ENCODE measurements around the gene GYPA.
A peak's percentile ranks its signal among the peaks of the same experiment; 100 is the strongest.
"Not testable (repeated sequence)": the region's sequence is repeated elsewhere in the genome, so short reads cannot be mapped to it uniquely, and the experiment has no call there.

The GYPA gene

DNA sequence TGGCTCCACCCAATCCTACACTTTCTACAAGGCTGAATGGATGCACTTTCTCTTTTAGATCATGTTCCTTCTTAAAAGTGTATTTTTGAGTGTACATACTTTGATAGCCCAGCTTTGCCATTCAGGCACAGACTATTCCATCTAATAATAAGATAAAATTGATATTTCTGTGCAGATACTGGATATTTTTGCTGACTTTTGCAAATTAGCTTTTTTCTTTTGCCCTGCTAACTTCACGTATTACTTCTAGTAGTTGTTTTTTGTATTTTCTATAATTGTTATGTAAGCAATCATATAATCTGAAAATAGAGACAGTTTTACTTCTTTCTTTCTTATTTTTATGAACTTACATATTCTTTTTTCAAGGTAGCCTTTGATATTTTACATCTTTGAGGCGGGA lies 13.5 kb upstream of the GYPA start:
- DNase-seq = no peak
- H3K27me3 Mint-ChIP-seq (ENCODE audit: low read depth, poor library complexity) = peaks cover 6% of the 10 kb centered on the region

DNA sequence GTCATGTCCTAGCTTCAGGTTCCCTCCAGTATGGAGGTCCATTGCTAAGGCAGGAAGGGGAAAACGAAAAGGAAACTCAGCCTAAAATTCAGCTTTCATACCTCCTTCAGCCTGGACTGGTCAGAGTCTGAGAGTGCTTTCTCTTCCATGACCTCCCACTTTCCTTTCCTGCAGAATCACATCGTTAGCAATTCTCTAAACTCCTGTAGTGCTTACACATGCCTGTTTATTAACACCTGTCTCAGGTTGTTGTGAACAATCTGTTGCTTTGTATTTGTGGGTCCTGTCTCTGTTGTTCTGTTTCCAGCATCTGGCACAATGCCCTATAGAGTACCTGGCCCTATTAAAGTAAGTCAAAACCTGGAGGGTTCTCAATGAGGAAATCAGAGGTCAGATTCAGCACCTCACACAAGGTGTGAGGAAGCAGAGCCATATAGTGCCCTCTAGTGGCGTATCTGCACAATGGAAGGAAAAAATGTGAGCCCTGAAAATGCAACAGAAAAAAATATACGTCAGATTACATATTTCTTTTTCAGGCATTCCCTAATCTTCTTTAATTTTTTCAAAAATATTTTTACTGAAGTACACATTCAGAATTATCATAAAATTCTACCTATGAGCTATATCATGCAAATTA lies 2.3 kb upstream of the GYPA start:
- TF ChIP-seq CTCF (IDR thresholded peaks at IDR 0.05) = peak; percentile 72
- H3K9me3 Mint-ChIP-seq; H3K27ac Mint-ChIP-seq; H3K4me1 Mint-ChIP-seq; H3K4me3 Mint-ChIP-seq; H3K27me3 Mint-ChIP-seq (ENCODE audit: low read depth, poor library complexity); H3K36me3 Mint-ChIP-seq (ENCODE audit: low read depth): not testable (repeated sequence)
- peak; percentile 23 for DNase-seq

More for the DNA sequence above, 13.5 kb upstream of the GYPA start:
- TF ChIP-seq CTCF (IDR thresholded peaks at IDR 0.05) = no peak
- Mint-ChIP-seq H3K36me3 (ENCODE audit: low read depth) (peaks cover 6% of the 10 kb centered on the region), H3K27ac (no peak overlapping the region), H3K9me3 (peaks cover 68% of the 10 kb centered on the region), H3K4me1 (no peaks in the 10 kb centered on the region), H3K4me3 (no peak overlapping the region)

DNA sequence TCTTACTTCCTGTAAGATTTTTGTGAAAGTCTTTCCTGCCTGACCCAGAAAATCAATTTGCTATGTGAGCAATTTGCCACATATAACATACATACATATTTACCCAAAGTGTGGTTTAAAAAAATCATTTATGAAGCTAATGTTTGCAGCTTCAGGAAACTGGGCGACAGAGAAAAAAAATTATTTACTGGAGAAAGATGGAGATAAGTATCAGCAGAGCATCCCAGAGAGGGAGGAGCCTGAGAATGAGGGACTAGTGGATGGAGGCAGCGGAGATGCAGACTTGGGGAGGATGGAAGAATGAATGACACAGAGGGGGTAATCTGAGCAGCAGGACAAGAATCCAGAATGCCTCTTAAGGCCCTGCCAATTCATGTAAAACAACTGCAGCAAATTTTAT lies 975 bp upstream of the GYPA start:
- H3K27me3 Mint-ChIP-seq (ENCODE audit: low read depth, poor library complexity) = no peaks in the 10 kb centered on the region
- TF ChIP-seq CTCF (IDR thresholded peaks at IDR 0.05) = no peak
- H3K27ac Mint-ChIP-seq = no peak overlapping the region
- no peaks in the 10 kb centered on the region for H3K9me3 Mint-ChIP-seq
- no peaks in the 10 kb centered on the region for H3K4me1 Mint-ChIP-seq
- no peaks in the 10 kb centered on the region for H3K36me3 Mint-ChIP-seq (ENCODE audit: low read depth)
- no peak overlapping the region for H3K4me3 Mint-ChIP-seq
- no peak for DNase-seq

DNA sequence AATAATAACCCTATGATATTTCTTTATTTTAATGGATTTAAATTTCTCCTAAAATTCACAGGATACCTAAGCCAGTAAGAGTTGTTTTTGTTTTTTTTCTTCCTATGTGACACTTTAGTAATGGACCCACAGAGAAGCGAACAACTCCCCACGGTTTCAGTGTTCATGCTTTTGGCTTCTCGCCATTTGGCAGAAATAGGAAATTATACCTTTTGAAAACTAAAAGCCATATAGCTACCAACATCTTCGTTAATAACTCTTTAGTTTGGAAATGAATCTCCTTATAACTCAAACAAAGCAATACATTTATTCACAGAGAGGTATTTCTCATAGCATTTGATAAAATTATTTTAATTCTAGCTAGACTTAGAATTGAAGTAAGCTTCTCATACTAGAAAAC lies 527 bp downstream of the GYPA start:
- not testable (repeated sequence) for H3K9me3 Mint-ChIP-seq; DNase-seq; H3K36me3 Mint-ChIP-seq (ENCODE audit: low read depth); H3K27ac Mint-ChIP-seq; H3K4me3 Mint-ChIP-seq; H3K27me3 Mint-ChIP-seq (ENCODE audit: low read depth, poor library complexity); H3K4me1 Mint-ChIP-seq

- H3K4me1 Mint-ChIP-seq; H3K27me3 Mint-ChIP-seq (ENCODE audit: low read depth, poor library complexity): not testable (repeated sequence)
These were observed 971 bp downstream of the GYPA start for GRCh38 chr4:144139547-144139946.

DNA sequence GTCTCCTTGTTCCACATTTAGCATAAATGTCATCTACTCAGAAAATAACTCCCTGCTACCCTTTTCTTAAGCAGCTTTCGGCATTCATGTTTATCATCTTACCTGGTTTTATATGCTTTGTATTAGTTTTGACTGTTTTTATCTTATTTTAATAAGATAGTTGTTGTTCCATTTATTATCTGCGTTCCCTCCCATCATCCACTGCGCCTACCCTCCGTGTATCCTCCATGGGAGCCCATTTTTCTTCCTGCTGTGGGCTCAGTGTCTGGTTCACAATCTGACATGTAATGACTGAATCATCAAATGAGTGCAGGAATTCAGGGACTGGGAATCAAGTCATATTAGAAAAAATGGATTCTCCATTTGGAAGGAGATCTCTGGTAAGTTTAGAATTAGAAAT lies 2.3 kb downstream of the GYPA start:
- not testable (repeated sequence) for H3K9me3 Mint-ChIP-seq; H3K4me1 Mint-ChIP-seq; H3K27me3 Mint-ChIP-seq (ENCODE audit: low read depth, poor library complexity); H3K4me3 Mint-ChIP-seq; DNase-seq; H3K36me3 Mint-ChIP-seq (ENCODE audit: low read depth); H3K27ac Mint-ChIP-seq

More at GRCh38 chr4:144139547-144139946, 971 bp downstream of the GYPA start:
- H3K36me3 Mint-ChIP-seq (ENCODE audit: low read depth); H3K4me3 Mint-ChIP-seq; H3K27ac Mint-ChIP-seq; DNase-seq; H3K9me3 Mint-ChIP-seq: not testable (repeated sequence)

GRCh38 chr4:144137137-144137931 lies 3.2 kb downstream of the GYPA start:
- not testable (repeated sequence) for H3K9me3 Mint-ChIP-seq; H3K4me1 Mint-ChIP-seq; H3K36me3 Mint-ChIP-seq (ENCODE audit: low read depth); H3K4me3 Mint-ChIP-seq; DNase-seq; H3K27me3 Mint-ChIP-seq (ENCODE audit: low read depth, poor library complexity); H3K27ac Mint-ChIP-seq

GRCh38 chr4:144136189-144136588 lies 4.3 kb downstream of the GYPA start:
- not testable (repeated sequence) for H3K27me3 Mint-ChIP-seq (ENCODE audit: low read depth, poor library complexity); H3K27ac Mint-ChIP-seq; H3K4me3 Mint-ChIP-seq; H3K9me3 Mint-ChIP-seq; DNase-seq; H3K36me3 Mint-ChIP-seq (ENCODE audit: low read depth); H3K4me1 Mint-ChIP-seq

DNA sequence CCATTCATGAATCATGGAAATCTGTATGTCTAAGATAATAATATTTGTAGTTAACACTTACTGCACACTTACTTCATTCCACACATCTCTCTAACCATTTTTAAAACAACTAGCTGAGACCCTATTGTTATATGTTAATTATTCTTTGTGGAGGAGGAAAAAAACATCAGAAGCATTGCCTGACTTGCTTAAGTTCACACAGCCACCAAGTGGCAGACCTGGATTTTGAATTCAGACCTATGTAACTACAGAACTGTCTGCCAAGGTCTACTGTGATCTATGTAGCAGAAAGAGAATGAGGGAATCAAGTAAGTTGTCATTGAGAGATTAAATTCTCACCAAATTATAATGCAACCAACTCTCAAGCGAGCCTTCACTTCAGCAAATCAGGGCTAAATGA lies 10.4 kb downstream of the GYPA start:
- H3K9me3 Mint-ChIP-seq; H3K36me3 Mint-ChIP-seq (ENCODE audit: low read depth); H3K27ac Mint-ChIP-seq; H3K4me1 Mint-ChIP-seq; H3K27me3 Mint-ChIP-seq (ENCODE audit: low read depth, poor library complexity); H3K4me3 Mint-ChIP-seq; DNase-seq: not testable (repeated sequence)

- H3K36me3 Mint-ChIP-seq (ENCODE audit: low read depth); H3K4me1 Mint-ChIP-seq; DNase-seq; H3K4me3 Mint-ChIP-seq; H3K27ac Mint-ChIP-seq; H3K9me3 Mint-ChIP-seq; H3K27me3 Mint-ChIP-seq (ENCODE audit: low read depth, poor library complexity): not testable (repeated sequence)
These were observed 11.1 kb downstream of the GYPA start for GRCh38 chr4:144129336-144129875.

GRCh38 chr4:144128709-144129320 lies 11.7 kb downstream of the GYPA start:
- DNase-seq; H3K27ac Mint-ChIP-seq; H3K36me3 Mint-ChIP-seq (ENCODE audit: low read depth): not testable (repeated sequence)

More at GRCh38 chr4:144128709-144129320, 11.7 kb downstream of the GYPA start:
- not testable (repeated sequence) for H3K9me3 Mint-ChIP-seq; H3K4me3 Mint-ChIP-seq; H3K27me3 Mint-ChIP-seq (ENCODE audit: low read depth, poor library complexity); H3K4me1 Mint-ChIP-seq
